GM19043 (cell line): ENCODE results near the gene DCLK1.

Source experiments
- ATAC-seq: cut with Tn5 transposase; IDR thresholded peaks from one replicate; pipeline ENCODE4 v1.9.1; 2021; ENCODE audit warnings: low read depth; ENCODE audit not compliant: unreplicated experiment

The DCLK1 gene

DNA sequence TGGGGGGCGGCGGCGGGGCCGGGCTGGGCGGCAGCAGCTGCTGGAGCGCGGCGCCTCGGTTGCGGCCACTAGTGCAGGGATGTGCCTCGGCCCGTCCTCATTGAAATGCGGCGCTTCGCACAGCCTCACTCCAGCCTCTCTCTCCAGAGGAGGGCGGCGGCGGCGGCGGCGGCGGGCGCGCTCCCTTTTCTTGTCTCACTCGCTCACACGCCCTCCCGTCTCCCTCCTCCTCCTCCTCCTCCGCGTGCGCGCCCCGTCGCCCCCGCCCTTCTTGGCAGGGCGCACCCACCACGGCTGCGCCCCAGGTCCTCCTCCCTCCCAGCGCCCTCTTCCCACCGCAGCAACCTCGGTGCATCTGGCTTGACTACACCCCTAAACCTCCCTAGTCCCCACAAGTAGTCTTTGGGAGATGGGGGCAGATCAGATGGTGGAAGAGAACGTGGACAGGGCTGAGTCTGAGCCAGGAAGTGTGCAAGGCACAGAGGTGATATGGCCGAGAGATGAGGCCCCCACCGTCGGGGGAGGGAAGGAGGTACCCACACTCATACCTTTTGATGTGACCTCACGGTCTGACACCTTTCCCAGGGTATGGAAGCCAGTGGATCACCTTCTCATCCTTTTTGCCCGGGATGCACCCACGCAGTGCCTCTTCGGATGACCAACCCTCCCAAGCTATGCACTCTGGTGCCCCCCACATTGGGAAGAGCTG, at the start of gene DCLK1:
Gene DCLK1, minus strand, starts transcription at position 161 of the 709 bp plus-strand sequence.
- no peak for ATAC-seq

- ATAC-seq = no peak
These were observed 44.4 kb upstream of the DCLK1 start for GRCh38 chr13:36175621-36176020.

DNA sequence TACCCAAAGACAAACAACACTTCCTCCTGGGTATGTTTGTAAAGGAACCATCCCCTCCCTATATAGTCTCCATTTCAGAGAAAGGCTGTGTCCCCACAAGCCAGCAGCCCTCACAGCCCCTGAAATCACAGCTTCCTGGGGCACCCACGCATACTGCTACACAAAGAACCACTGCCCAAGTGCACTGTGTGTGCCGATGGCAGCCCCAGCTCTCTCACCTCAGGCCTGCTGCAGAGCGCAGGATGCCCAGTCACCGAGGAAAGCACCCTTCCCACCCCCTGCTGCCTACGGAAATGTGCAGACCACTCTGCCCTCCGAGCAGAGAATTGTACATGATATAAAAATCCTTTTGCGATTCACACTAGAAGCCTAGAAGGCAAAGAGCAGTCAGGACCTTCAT, 43.7 kb upstream of the DCLK1 start:
- ATAC-seq = no peak

DNA sequence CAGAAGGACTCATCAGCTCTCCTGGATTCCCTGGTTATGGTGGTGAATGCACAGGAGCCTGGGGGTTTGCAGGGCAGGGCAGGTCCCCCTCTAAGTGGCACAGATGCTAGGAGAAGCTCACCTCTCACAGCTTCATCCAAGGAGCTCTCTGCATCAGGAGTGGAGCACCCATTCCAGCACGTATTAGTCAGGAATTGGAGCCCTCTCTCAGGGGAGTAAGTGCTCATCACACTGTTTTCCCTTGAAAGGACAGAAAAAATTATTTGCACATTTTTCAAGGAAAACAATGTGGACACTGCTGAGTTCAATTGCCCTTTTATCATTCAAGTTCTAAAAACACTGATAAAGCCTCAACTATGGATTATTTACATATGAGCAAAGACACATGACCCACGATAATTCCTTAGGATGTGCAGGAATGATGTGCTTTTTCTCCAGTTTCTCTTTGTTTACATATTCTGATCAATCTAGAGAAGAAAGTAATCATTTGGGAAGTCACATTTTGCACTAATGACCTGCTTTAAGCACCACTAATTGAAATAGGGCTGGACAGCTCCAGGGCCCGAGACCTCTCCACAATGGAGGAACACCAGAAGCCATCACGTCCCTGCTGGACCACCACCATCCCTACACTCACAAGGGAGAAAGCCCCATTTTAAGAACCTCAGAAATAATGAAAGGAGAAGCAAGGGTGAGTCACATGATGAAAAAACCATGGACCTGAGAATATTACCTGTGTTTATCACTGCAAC, 42.6 kb upstream of the DCLK1 start:
- no peak for ATAC-seq

DNA sequence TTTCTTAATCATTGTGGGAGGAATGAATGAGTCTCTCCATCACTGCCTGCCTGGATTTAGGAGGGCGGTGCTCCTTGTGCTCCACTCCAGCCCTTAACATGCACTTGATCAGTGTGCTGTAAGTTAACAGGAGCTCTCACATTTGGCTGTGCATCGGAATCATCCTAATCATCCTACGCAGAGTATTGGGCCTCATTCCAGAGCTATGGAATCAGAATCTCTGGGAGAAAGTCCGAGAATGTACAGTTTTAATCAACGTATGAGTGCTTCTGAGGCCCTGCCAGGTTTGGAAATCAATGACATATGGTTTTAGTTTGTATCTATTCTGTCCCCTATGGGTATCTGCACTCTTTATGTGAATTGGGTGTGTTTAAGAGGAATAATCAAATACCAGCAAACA, 34.9 kb upstream of the DCLK1 start:
- ATAC-seq = no peak

DNA sequence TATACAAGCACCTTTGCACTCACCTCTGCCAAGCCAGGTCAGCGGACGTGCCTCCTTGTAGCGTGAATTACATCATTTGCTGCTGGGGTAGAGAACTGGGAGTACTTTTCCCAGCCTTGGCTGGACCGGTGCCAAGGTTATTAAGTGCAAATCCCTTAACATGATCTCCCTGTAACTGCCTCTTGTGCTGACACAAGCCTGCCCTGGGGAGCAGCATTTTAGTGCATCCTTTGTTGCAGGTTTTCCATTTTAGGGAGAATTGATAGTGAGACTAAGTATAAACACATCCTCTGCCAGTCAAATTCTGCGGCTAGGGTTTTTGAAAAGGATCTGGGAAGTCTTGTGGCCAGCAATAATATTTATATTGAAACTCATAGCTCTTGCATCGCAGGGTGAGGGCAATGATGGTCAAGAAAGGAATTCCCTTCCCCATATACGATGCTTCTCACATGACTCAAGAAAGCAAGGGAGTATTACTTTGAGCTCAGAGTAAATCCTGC, 32.7 kb upstream of the DCLK1 start:
- no peak for ATAC-seq

DNA sequence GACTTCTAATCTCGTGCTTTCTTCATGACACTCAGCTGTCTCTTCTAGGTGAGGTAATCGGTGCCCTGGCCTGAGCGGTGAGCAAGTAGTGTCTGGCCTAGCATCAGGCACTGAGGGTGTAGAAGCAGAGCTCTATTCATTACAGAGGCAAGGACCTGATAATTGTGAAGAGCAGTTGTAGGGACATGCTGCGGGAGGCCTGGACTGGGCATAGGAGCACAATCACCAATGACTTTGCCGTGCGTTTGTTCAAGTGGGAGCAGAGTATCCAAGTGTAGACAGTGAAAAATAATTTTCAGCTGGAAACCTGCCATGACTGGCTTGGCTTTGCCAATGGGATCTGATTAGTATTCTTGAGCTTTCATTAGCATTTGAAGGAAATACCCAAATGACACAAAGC, 32.1 kb upstream of the DCLK1 start:
- ATAC-seq = no peak

DNA sequence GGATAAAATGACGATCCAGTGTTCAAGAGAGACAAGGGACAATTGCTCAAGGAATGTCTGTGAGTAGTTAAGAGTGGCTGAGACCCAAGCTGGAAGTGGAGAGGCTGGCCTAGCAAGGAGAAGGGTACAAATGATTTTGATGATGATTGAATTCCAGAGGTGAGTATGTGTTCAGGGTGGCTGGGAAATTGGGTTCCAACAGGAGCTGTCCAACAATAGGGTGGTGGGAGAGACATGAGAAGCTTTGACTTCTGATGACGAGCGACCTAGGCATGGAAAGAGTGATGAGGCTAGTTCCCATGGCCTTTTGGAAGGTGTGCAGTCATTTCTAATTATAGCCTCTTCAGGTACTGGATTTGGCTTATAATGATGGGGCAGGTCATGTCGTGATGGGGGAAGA, 29.1 kb upstream of the DCLK1 start:
- ATAC-seq = no peak

DNA sequence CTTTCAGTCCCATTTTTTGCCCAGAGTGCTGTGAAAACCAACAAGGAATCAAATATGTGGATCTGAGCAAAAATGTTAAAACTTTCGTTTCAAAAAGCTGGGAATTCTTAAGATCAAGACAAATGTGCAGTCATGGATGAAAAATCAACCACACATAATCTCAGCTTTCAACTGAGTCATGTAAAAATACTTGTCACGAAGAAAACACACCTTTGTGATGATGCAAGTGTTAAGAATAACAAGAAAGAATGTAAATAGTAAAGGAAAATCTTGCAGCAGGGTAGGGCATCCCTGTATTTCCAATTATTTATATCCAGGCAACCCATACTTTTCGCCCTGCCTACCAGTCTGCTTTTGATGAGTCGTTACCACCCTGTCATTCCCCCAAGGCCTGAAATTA, 27.4 kb upstream of the DCLK1 start:
- no peak for ATAC-seq

DNA sequence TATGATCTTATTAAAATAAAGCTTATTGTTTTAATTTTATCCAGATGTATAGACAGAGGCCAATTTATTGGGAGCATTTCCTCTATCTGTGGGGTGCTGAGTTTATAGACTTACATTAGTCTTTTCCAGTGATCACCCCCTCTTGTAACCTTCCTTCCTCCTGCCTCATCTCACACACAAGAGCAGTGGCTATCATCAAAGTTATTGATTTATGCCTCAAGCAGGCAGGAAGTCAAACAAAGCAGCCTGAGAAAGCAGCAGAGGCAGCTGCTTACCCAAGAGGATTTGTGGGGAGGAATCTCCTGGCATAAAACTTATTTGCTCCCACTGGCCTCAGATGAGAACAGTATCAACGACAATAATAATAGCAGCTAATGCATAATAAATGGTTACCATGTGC, 26.3 kb upstream of the DCLK1 start:
- ATAC-seq = no peak

- no peak for ATAC-seq
These were observed 23.5 kb upstream of the DCLK1 start for GRCh38 chr13:36154567-36155291.

- no peak for ATAC-seq
These were observed 20.4 kb upstream of the DCLK1 start for GRCh38 chr13:36151591-36151990.

GRCh38 chr13:36148446-36148845, 17.3 kb upstream of the DCLK1 start:
- ATAC-seq = no peak

GRCh38 chr13:36147330-36147729, 16.1 kb upstream of the DCLK1 start:
- no peak for ATAC-seq

GRCh38 chr13:36146511-36147269, 15.5 kb upstream of the DCLK1 start:
- no peak for ATAC-seq

- no peak for ATAC-seq
These were observed 12.6 kb upstream of the DCLK1 start for GRCh38 chr13:36143738-36144137.

GRCh38 chr13:36142735-36143134, 11.6 kb upstream of the DCLK1 start:
- ATAC-seq = no peak

DNA sequence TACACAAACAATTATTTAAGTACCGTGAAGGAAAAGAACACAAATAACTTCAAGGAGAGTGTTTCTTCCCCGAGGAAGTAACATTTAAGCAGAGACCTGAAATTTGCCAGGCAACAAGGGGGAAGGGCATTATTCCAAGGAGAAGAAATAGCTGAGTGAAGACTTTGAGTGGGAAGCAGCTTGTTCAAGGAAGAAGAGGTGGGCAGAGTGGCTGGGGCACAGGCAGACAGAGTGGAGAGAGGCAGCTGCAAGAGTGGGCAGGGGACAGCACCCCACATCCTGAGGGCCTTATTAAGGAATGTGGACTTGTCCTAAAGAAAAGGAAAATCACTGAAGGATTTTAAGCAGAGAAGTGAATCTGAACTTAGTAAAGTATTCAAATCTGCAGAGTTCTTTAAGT, 4.7 kb upstream of the DCLK1 start:
- ATAC-seq = no peak

DNA sequence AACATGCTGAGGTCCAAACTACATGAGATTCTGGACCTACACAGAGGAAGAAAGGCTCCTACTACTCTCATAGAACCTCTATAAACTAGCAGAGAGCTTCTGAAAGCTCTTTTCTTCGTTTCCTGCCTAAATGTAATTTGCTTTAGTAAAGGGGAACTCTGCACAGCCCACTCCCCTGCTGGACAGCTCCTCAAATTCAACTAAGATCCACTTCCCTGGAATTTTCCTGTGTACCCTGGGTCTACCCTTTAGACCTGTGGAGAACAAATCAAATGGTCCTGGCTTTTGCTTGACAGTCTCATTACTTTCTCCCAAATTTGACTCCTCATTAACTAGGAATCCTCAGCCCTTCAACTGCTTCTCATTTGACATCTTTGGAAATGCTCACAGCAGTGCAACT, 3.5 kb upstream of the DCLK1 start:
- ATAC-seq = no peak

- ATAC-seq = no peak
These were observed 2.9 kb upstream of the DCLK1 start for GRCh38 chr13:36133950-36134626.
